Esophagus squamous epithelium (tissue), 4 donors: Measurements from ENCODE around the gene SYT6.

ENCODE experiments used
- CTCF ChIP-seq, 6 experiments: fragments of 450-650 bp in 4 of 6; fragments of 200-600 bp in 2 of 6; sonication (generic) in 2 of 6; IDR thresholded peaks; one replicate each; pipeline ENCODE4 v1.5.1; 2016 to 2019; ENCODE audit warnings: antibody characterized with exemption in 6 of 6, mild to moderate bottlenecking in 4 of 6, moderate library complexity in 4 of 6
- POLR2A ChIP-seq, 4 donors: fragments of 450-650 bp; IDR thresholded peaks; one replicate each; pipeline ENCODE4 v1.6.1; 2017; ENCODE audit warnings: antibody characterized with exemption in 4 of 4, mild to moderate bottlenecking in 4 of 4, moderate library complexity in 3 of 4

GRCh38 chr1:114178936-114179335 lies 25.3 kb upstream of the SYT6 start:
- no peak for TF ChIP-seq POLR2A (IDR thresholded peaks at IDR 0.05)
- TF ChIP-seq CTCF (IDR thresholded peaks at IDR 0.05), result no peak
